Gastrocnemius medialis (tissue), 4 donors: ENCODE measurements around the gene CRYGA.

Experiments used
- POLR2A ChIP-seq, 2 donors: fragments of 450-650 bp; IDR thresholded peaks; one replicate each; pipeline ENCODE4 v1.6.1; 2017; ENCODE audit warnings: antibody characterized with exemption in 2 of 2, mild to moderate bottlenecking in 2 of 2, moderate library complexity in 2 of 2
- TF ChIP-seq, protein P1 (sequence below), 5 experiments: fragments of 450-650 bp in 3 of 5; fragments of 200-600 bp in 2 of 5; sonication (generic) in 2 of 5; IDR thresholded peaks in 4 of 5; conservative IDR thresholded peaks in 1 of 5; 1 replicate in 4 of 5; 2 replicates in 1 of 5; pipeline ENCODE4 v1.5.1; 2016 to 2019; ENCODE audit warnings: antibody characterized with exemption in 5 of 5, mild to moderate bottlenecking in 3 of 5, moderate library complexity in 3 of 5

DNA sequence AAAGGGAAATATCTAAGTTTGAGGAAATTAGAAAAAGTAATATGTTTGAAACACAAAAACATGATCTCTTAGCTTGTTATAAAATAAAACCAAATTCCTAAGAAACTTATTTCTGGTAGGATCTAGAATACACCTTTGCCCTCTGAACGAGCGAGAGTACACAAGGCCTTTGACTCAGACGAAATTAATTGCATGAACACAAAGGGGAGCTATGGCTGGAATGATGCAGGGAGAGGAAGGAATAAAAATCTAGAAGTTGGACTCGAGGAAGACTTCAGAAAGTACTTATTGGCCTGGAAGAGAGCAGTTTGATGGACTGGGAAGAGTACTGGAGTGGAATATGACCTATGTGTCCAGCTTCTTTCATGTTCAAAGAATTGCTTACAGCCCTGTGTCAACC lies 38.1 kb downstream of the CRYGA start:
- TF ChIP-seq, protein P1, sequence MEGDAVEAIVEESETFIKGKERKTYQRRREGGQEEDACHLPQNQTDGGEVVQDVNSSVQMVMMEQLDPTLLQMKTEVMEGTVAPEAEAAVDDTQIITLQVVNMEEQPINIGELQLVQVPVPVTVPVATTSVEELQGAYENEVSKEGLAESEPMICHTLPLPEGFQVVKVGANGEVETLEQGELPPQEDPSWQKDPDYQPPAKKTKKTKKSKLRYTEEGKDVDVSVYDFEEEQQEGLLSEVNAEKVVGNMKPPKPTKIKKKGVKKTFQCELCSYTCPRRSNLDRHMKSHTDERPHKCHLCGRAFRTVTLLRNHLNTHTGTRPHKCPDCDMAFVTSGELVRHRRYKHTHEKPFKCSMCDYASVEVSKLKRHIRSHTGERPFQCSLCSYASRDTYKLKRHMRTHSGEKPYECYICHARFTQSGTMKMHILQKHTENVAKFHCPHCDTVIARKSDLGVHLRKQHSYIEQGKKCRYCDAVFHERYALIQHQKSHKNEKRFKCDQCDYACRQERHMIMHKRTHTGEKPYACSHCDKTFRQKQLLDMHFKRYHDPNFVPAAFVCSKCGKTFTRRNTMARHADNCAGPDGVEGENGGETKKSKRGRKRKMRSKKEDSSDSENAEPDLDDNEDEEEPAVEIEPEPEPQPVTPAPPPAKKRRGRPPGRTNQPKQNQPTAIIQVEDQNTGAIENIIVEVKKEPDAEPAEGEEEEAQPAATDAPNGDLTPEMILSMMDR (IDR thresholded peaks at IDR 0.05 in 4 of 5, conservative IDR thresholded peaks at IDR 0.05 in 1 of 5), result no peak
- no peak for TF ChIP-seq POLR2A (IDR thresholded peaks at IDR 0.05)
